HG03521 (cell line): ENCODE results near the gene CFAP410.

Source experiments
- ATAC-seq: cut with Tn5 transposase; IDR thresholded peaks from one replicate; pipeline ENCODE4 v1.9.1; 2021; ENCODE audit warnings: mild to moderate bottlenecking, moderate library complexity; ENCODE audit not compliant: unreplicated experiment

CFAP410 gene

DNA sequence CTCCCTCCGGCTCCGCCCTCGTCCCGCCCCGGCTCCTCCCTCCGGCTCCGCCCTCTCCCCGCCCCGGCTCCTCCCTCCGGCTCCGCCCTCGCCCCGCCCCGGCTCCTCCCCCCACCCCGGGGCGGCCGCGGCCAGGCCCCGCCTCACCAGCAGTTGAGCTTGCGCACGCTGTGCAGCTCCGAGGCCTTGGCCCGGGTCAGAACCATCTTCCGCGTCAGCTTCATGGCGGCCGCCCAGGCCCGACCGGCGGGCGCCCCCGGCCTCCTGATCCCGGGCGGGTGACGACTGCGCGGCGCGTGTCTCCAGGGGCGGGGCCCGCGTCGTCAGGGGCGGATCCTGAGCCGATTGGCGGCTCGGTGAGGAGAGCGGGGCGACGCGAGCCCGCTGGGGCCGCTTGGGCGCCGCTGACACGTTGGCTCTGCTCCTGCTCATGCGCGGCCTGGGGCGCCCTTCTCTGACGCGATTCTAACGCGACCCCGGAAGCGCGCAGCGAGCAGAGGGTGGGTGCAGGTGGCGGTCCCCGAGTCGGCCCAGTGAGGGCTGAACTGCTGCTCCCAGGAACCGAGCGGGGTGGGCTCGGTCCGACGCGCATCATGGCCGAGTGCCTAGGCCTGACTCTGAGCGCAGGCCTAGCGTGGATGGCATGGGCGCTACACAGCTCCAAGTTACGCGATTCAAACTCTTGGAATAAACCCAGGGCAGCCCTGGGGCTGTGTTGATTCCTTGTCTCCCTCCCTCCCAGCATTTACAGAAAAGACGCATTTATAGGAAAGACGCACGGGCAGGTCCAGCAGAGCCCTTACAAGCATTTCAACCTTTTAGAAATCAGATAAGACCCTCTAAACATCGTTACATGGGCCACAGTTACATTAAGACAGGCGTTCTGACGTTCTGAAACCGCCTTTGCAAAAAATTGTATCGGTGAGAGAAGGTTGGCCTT is at the start of gene CFAP410:
Gene CFAP410, minus strand, starts transcription at position 420 of the 940 bp plus-strand sequence. Its CDS starts 196 bp downstream, at position 224.
- ATAC-seq = peak; percentile 89

DNA sequence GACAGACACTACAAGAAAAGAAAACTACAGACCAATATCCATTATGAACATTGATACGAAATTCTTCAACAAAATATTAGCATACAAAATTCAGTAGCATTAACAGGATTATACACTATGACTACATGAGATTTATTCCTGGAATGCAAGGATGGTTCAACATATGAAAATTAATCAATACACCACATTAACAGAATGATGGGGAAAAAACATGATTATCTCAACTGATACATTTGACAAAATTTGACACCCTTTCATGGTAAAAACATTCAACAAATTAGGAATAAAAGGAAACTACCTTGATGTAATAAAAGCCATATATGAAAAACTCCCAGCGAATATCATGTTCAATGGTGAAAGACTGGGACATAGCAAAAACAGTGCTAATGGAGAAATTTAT is 45.8 kb upstream of the CFAP410 start:
- ATAC-seq = no peak

DNA sequence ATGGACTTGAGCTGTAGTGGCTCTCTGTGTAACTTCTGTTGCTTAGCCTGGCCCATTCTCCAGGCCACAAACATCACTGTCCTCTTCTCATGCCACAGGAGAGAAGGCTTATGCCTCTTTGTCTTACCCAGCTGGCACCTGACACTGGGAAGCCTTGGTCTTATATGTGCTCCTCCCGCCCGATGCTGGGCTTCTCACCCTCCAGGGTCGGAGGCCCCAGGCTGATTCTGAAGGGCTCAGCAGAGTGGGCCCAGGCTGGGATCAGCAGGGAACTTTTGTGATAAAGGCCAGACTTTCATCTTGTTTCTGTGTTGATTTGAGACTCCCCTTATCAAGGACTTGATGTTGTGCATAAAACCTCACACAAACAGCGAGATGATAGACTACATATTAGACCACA is 44.0 kb upstream of the CFAP410 start:
- no peak for ATAC-seq

DNA sequence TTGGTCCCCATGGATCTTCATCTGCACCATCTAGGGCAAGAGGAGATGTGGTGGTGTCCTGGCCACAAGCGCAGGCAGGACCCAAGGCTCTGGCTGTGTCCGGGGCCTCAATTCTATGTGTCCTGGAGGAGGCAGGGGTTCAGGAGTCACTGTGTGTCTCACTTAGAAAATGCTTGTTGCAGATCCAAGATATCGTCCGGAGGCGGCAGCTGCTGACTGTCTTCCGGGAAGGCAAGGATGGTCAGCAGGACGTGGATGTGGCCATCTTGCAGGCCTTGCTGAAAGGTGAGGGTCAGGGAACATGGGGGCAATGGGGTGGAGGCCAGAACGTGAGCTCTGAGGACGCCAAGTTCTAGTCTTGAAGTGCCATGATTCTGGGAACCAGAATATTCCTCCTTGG is 43.3 kb upstream of the CFAP410 start:
- ATAC-seq = no peak

DNA sequence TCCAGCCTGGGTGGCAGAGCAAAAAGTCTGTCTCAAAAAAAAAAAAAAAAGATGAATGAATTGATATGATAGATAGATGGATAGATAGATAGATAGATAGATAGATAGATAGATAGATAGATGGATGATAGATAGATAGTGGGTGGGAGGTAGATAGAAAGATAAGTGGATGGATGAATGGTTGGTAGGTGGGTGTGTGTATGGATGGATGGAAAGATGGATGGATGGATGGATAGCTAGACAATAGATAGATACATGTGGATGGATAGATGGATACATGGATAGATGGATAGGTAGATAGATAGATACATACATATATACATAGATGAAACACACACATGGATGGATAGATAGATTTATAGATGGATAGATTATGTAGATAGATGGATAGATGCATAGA is 42.7 kb upstream of the CFAP410 start:
- no peak for ATAC-seq

DNA sequence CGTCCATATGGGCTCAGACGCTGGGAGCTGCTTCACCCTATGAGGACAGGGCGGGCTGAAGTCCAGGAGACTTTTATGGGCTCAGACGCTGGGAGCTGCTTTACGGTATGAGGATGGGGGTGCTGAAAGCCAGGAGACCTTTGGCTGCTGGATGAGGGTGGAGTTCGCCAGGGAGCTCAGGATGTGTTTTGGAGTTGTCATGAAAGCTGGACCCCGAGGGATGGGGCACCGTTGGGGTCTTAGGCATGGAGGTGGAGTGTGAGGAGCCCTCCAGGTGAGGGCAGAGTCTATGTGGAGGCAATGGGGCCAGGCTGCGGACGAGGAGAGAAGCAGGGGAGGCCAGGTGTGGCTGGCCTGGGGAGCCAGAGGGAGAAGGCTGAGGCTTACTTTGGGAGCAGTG is 41.7 kb upstream of the CFAP410 start:
- no peak for ATAC-seq

DNA sequence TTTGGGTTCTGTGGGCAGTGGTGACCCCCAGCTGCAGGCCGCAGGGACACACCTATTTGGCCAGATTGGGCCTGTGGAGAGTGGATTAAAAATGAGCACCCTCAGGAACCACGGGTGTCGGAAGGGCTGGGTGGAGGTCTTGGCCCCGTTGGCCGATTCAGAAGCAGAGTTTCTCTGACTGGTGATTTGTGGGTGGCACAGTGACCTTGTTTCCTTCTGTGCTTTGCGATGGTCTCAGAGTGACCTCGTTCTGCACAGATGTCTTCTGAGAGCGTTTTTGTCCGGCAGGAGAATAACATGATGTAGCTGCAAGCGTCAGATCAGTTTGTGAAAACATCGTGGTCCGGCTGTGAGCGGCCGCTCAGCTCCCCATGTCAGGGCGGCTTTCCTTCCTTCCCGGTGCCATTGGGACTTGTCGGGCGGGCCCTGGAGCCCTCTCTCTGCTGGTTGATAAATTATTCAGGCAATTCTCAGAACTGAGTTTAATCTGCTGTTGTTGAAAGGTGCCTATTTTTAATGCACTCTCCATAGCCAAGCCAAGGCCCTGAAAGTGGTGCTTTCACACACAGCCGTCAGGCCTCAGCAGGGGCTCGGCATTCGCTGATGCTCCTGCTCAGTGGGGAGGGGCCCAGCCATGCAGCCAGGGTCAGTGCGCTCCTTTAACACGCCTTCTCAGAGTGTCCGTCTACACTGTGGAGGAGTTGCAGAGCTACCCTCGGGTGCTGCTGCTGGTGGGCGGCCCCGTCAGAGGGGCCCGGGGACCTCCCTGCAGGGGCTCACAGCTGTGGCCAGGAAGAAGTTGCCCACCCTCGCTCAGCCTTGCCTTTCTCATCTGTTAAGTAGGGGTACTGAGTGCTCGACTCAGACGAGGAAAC is 41.0 kb upstream of the CFAP410 start:
- ATAC-seq = no peak

DNA sequence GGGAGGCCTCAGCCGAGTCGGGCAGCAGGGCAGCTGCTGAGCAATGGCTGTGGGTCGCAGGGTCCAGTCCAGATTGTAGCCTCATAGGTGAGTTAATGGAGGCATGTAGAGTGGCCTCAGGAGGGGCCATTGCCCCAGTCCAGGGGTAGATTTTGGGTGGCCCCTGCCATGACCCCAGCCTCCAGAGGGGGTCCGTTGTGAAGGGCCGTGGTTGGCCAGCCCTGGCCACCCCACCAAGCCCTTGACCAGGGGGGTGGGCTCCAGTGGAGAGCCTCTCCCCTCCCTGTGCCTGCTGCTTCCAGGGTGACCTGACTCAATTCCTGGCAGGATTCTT is 40.3 kb upstream of the CFAP410 start:
- ATAC-seq = no peak

DNA sequence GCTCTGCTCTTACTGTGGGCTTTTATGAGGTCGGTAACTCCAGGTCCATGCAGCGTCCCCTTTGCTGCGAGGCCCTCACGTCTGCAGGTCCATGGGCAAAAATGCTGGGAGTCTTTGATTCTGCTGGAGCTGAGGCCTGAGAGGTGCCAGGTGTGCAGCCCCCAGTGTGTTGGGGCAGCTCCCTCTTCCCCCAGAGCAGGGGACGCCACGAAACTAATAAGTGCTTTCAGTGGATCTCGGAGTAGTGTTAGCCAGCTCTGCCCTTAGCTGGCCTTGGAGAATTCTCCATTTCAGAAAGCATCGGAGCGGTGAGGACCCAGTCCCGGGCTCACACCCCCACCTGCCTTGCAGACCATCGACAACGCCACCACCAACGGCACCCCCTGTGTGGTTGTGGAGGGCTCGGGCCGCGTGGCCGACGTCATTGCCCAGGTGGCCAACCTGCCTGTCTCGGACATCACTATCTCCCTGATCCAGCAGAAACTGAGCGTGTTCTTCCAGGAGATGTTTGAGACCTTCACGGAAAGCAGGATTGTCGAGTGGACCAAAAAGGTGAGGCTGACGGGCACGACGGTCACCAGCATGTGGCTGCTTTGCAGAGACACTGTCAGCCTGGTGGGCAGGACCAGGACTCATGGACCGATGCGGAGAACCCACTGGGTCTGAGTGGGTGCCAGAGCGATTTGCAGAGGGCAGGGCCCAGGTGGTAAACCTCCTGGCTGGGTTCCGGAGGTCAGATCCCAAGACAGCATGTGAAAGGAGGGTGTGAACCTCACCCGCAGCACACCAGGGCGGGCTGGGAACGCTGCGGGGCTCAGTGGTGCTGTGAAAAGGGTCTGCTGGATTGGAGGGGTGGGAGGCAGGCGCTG is 39.7 kb upstream of the CFAP410 start:
- ATAC-seq = no peak

DNA sequence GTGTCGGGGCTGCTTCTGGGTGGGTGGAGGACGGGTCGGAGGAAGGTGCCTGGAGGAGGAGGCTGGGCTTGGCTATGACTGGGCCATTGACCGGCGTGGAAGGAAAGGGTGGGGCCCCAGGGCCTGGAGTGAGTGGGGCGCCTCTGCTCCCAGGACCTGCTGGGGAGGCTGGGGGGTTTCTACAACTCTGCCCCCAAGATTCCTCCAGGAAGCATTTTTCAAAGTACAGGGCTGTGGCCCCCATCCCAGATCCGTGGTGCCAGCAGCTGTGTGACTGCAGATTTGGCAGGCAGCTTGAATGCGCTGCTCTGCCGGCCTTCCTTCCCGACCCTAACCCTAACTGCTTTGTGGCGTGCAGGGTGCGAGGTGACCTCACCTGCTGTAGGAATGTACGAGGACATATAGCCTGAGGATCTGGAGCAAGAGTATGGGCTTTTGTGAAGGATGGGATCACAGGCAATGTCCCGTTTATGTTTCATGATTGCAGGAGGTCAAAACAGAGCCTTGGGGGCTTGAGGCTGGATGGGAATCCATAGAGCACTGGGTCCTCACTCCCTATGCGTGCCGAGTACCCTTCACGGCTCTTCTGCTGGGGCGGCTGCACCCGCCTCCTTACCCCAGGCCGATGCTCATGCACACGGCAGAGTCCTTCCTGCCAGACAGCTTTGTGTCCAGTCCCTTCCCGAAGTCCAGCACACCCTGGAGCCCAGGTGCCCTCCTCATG is 38.9 kb upstream of the CFAP410 start:
- no peak for ATAC-seq

DNA sequence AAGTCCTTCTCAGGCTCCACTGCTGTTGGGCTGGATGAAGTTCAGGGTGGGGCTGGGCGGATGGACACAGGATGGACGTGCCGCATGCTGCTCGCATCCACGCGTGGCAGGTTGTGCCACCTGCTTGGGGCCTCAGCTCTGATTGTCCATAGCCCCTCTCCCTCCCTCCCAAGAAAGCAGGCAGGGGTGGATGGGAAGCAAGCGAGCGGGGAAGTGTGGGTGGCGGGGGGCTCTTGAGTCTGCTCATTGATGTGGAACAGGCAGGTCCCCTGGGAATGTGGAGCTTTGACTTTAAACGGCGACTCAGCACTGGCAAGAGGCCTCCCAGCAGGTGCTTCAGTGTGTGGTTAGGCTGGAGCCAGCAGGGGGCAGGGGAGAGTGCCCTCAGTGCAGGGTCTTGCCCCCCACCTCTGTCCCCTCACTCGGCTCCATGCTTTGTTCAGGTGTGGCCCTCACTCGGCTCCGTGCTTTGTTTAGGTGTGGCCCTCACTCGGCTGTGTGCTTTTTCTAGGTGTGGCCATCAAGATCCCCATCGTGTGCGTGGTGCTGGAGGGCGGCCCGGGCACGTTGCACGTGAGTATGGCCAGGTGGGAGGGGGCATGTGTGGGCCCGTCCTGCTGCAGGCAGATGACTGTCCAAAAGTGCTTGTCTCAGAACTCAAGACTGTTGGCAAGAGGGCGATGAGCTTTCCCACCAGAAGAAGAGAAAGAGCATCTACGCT is 38.2 kb upstream of the CFAP410 start:
- no peak for ATAC-seq

DNA sequence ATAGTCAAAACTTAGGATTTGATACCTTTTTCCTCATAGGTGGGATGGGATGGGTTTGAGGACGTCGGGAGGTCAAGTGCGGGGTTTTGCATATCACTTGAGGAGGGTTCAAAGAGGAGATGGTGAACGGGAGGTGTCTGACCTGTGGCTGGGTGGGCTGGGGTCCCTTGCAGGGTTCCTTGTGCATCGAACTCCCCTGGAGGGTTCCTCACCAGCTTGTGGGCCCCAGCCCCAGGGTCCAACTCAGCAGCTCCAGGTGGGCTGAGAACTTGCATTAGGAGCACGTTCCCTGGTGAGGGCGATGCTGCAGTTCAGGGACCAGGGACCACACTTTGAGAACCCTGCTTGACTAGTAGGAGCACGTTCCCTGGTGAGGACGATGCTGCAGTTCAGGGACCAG is 37.4 kb upstream of the CFAP410 start:
- no peak for ATAC-seq

DNA sequence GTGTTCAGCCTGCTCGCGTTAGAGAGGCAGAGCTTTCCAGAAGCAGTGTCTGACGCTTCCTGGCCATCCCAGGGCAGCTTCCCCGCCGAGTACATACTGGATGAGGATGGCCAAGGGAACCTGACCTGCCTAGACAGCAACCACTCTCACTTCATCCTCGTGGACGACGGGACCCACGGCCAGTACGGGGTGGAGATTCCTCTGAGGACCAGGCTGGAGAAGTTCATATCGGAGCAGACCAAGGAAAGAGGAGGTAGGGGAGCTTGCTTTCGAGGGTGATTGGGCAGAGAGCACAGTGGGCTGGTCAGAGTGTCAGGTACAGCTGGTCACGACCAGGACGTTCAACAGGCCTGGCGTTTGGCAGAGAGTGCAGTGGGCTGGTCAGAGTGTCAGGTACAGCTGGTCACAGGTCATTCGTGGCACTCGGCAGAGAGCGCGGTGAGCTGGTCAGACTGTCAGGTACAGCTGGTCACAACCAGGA is 36.6 kb upstream of the CFAP410 start:
- ATAC-seq = no peak

DNA sequence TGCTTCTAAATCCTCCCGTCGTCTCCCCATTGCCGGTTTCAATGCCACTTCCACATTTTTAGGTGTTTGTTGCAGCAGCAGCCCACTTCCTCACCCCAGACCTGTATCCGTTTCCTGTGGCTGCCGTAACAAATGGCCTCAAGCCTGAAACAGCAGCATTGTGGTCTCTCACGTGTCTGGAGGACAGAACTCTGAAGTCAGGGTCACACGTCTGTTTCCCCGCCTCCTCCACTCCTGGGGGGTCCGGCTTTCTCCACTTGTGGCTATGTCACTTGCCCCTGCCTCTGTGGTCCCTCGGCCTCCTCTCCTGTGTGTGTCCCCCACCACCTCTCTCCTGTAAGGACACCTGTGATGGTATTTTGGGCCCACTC is 36.1 kb upstream of the CFAP410 start:
- ATAC-seq = no peak

DNA sequence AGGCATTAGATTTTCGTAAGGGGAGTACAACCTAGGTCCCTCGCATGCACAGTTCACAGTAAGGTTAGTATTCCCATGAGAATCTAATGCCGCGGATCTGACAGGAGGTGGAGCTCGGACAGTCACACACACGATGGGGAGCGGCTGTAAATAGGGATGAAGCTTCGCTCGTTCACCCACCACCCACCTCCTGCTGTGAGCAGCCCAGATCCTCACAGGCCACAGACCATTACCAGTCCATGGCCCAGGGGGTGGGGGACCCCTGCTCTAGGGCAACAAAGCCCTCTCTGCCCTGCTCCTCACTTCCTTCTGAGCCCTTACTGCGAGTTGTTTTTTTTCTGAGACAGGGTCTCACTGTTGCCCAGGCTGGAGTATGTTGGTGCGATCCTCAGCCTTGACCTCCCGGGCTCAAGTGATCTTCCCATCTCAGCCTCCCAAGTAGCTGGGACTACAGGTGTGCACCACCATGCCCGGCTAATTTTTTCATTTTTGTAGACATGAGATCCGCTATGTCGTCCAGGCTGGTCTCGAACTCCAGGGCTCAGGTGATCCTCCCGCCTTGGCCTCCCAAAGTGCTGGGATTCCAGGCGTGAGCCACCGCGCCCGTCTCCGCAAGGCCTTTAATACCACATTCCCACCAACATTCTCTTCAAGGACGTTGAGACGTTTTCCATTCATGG is 35.6 kb upstream of the CFAP410 start:
- no peak for ATAC-seq

DNA sequence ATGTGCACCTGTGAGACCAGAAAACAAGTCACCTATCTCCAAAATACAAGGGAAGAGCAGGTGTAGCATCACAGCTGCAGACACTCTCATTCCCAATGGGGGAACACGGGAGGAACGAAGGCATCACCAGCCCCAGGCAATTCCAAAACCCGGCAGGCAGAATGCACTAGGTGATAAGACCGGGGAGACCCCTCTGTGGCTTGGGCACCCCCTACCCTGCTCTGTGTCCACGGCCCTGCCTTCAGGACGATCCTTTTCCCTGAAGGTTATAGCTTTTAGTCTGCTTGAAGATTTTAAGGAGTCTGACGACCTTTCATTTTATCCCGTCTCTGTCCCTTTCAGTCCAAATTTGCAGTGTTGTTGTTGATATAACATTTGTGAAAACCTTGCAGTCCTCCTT is 33.4 kb upstream of the CFAP410 start:
- ATAC-seq = no peak

DNA sequence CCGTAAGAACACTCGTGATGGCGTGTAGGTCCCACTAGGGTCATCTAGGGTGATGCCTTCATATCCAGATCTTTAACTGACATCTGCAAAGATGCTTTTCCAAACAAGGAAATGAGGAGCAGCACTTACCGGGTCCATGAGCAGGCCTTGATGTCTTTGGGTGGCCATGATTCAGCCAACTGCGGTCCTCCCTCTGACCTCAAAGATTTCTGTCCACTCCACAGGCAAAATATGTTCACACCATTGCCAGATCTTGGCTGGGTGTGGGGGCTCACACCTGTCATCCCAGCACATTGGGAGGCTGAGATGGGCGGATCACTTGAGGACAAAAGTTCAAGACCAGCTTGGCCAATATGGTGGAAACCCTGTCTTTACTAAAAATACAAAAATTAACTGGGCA is 32.4 kb upstream of the CFAP410 start:
- no peak for ATAC-seq

DNA sequence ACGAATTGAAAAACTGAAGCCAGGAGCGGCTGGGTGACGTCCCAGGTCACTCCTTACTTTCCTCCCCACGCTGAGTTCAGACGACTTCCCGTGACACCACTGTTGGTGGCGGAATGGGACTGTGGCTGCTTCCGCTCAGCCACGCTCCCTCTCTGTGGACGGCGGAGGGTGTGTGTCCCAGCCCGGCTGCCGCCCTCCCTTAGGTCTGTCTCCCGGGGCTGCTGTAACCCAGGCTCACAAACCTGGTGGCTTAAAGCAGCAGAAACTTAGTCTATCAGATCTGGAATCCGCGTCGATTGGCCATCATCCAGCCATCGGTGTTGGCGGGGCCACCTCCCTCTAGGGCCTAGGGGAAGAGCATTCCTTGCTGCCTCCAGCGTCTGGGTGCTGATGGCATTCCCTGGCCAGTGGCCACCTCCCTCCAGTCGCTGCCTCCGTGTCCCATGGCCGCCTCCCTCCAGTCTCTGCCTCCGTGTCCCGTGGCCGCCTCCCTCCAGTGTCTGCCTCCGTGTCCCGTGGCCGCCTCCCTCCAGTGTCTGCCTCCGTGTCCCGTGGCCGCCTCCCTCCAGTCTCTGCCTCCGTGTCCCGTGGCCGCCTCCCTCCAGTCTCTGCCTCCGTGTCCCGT is 31.7 kb upstream of the CFAP410 start:
- ATAC-seq = no peak
